ENCODE results near the gene KLHL22.
"Not testable (repeated sequence)": the region's sequence is repeated elsewhere in the genome, so short reads cannot be mapped to it uniquely, and the experiment has no call there.

KLHL22 gene

GRCh38 chr22:20523086-20523983, 27.7 kb upstream of the KLHL22 start:
- DNase-seq = no peak

- DNase-seq = no peak
These were observed 26.8 kb upstream of the KLHL22 start for GRCh38 chr22:20522134-20523004.

DNA sequence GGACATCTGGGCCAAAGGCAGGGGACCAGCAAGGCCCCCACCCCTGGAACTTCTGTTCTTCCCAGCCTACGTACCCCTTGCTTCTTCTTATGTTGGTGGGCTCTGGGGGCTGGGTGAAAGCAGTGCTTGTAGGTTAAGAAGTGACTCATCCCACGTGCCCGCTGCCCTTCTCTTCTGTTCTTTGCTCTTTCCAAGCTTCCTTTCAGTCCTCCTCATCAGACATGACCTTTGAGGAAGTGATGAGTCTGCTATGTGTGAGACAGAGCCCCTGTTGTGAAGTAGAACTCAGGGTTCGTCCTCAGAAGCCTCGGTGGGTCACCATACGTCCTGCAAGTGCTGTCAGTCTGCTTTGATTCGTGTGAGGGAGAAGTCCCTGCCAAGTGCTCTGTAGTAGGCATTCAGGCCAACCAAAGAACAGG, 24.5 kb upstream of the KLHL22 start:
- DNase-seq = no peak

DNA sequence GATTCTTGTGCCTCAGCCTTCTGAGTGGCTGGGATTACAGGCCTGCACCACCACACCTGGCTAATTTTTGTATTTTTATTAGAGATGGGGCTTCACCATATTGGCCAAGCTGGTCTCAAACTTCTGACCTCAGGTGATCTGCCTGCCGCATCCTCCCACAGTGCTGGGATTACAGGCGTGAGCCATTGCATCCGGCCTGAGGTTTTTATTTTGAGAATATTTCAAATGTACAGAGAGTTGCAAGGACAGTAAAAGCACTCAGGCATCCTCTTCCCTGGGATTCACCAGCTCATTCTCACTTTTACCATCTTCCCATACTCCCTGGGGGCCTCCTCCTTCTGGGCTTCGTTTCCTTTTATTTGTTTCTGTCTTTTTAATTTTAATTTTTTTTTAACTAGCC, 24.0 kb upstream of the KLHL22 start:
- no peak for DNase-seq

- DNase-seq = no peak
These were observed 22.4 kb upstream of the KLHL22 start for GRCh38 chr22:20517841-20518592.

- no peak for DNase-seq
These were observed 21.8 kb upstream of the KLHL22 start for GRCh38 chr22:20517422-20517821.

DNA sequence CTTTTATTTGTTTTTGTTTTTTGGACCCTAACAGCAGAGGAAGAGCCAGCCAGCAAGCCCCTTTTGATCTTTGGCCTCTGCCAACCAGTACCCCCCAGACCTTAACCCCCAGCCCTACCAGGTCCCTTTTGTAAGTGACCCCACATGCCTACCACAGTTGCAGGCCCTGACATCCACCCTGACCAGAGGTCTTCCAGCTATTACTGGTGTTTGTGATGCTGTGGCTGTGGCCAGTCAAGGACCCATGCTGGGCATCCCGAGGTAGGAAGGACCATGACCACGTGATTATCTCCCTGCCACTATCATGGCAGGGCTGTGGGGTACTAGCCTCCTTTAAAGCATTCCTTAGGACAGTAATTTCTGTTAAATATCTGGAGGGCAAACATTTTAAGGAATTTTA, 20.8 kb upstream of the KLHL22 start:
- DNase-seq = no peak

- no peak for DNase-seq
These were observed 19.2 kb upstream of the KLHL22 start for GRCh38 chr22:20514658-20515406.

GRCh38 chr22:20511578-20512229, 16.1 kb upstream of the KLHL22 start:
- no peak for DNase-seq

DNA sequence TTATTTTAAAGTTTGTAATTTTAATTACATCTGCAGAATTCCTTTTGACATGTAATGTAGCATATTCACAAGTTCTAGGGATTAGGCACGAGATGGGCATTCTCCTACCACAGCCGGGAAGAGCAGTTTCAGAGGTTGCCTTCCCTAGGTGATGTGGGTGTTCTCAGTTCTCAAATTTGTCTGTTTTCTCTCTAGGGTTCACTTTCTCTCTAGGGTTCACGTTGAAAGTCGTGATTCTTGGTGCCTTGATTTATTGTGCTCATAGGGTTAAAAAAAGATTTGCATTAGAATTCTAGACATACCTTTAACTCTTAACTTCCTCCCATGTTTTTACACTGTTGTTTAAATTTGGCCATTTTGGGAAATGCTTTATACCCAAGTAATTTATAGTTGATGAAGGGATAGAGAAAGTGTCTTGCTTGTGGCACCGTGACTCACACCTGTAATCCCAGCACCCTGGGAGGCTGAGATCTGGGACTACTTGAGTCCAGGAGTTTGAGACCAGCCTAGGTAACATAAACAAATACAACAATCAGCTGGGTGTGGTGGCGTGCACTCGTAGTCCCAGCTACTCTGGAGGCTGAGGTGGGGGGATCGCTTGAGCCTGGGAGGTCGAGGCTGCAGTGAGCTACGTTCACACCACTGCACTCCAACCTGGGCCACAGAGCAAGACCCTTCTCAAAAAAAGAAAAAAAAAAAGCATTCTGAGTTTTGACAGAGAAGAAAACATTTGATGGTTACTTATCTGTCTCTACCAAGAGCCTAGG, 15.4 kb upstream of the KLHL22 start:
- no peak for DNase-seq

DNA sequence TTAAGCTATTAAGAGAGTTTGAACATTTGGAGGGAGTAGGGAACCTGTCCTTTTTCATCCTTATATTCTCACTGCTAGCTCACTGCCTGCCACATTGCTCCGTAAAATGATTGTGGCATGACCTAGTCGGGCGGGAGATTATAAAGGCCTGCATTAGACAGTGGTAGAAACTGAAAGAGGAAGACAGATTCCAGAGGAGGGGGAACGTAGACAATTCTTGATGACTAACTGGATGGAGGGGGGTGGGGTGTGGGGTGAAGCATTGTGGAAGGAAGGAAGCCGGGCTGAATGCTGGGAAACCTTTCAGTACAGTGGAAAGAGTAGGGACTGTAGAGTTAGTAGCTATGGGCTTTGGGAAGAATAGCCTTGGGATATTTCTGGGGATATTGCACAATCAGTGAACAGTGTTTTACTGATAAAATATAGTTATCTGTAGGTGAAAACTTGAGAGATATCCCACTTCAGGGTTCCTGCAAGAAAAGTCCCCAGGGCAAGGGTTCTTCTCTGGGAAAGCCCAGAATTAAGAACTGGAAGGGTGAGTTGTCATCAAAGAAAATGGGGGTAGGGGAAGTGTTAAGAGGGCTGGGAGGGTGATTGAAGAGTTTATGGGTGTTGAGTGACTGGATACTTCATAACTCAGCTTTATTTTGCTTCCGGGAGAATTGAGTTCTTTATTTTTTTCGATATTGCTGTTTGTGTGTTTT, 13.9 kb upstream of the KLHL22 start:
- DNase-seq = no peak

DNA sequence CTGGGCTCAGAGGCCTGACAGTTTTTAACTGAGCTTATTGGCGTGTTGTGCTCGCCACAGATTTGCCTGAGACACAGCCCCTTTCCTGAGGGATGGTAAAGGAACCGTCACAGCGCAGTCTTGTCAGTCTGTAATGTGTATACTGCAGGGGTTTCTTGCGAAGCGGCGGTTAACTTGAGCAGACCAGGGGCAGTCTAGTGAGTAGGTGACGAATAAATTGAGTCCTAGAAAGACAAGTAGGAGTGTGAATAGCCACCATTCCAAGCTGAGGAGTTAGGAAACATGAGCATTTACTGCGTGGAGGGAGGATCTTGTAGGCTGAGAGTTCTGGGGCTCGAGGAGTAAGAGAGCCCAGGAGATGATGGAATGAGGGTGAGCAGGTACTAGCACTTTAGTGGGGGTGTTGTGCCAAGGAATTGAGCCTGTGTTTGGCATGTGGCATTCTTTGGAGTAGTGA, 13.2 kb upstream of the KLHL22 start:
- DNase-seq = no peak

DNA sequence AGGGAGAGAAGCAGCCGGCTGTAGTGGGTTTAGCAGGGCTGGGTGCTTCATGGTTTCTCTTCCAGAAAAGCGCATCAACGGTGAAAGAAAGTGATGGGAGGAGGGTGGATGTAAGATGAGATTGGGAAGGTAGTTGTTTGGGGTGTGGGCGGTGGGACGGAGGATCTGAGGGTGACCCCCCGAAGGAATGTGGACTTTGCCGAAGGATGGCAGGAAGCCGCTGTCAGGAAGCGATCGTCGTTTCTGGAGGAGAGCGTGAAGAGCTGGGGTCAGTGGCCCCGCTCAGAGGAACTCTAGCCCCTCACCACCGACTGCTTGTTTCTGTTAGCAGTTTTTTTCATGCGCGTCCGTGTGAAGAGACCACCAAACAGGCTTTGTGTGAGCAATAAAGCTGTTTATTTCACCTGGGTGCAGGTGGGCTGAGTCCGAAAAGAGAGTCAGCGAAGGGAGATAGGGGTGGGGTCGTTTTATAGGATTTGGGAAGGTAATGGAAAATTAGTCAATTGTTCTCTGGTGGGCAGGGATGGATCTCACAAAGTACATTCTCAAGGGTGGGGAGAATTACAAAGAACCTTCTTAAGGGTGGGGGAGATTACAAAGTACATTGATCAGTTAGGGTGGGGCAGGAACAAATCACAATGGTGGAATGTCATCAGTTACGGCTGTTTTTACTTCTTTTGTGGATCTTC, 12.6 kb upstream of the KLHL22 start:
- not testable (repeated sequence) for DNase-seq

DNA sequence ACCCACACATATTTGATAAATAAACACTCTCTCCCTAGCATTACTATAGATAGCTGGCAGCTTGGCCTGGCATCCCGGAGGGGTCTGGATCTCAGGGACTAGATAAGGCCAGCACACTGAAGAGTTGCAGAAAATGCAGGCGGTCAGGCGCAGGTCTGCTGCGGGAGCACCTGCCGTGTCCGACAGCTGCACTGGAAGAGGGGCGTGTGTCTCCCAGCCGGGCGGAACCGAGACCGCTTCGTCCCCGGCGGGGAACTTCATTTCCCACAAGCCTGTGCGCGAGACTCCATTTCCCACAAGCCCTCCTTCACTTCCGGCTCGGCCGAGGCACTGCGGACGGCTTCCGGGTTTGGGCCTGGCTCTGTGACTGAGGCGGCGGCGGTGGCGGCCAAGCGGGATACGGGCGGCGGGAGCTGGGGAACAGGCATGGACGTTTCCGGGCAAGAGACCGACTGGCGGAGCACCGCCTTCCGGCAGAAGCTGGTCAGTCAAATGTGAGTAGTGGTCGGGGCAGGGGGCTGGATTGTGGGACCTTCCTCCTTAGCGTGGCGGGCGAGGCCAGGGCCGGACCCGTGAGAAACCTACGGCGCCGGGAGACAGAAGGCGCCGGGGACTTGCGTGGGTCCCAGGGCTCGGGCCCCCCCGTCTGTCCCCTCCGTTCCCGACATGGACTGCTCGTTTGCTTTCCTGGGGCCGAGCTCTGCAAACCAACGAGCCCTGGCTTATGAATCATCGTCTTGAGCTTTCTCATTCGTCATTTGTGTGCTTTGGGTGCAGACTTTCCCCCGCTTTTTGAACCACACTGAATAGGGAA, 11.9 kb upstream of the KLHL22 start, which contains the start of gene MED15:
TSS of gene MED15 (plus strand) at position 358 of the 814 bp plus-strand sequence. CDS start at position 427, 69 bp downstream.
- peak; percentile 46 to 63 for DNase-seq

- no peak for DNase-seq
These were observed 11.1 kb upstream of the KLHL22 start for GRCh38 chr22:20506543-20507252.

GRCh38 chr22:20504293-20504922, 8.8 kb upstream of the KLHL22 start:
- not testable (repeated sequence) for DNase-seq

- no peak for DNase-seq
These were observed 8.2 kb upstream of the KLHL22 start for GRCh38 chr22:20503816-20504215.
